GM19043 (cell line): Measurements from ENCODE around the gene KRTAP10-3.
"Not testable (repeated sequence)": the region's sequence is repeated elsewhere in the genome, so short reads cannot be mapped to it uniquely, and the experiment has no call there.

Experiments
- ATAC-seq: cut with Tn5 transposase; IDR thresholded peaks from one replicate; pipeline ENCODE4 v1.9.1; 2021; ENCODE audit warnings: low read depth; ENCODE audit not compliant: unreplicated experiment

KRTAP10-3 gene, protein sequence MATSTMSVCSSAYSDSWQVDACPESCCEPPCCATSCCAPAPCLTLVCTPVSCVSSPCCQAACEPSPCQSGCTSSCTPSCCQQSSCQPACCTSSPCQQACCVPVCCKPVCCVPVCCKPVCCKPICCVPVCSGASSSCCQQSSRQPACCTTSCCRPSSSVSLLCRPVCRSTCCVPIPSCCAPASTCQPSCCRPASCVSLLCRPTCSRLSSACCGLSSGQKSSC

DNA sequence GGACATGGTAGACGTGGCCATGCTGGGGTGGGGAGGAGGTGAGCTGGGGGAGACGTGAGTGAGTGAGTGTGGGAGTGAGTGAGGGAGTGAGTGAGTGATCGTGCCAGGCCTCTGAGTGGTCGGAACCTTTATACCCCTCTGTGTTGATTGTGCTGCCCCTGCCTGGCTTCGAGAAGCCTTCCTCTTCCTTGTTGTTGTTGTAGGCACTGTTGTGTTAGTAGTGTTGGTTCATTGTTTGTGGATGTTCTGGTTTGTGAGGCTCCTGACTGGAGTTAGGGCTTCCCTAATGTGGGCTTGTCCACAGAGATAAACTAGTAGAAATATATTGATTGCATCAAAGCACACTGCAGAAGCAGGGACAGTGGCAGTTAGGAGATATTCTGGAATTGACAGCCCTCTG is at the start of gene KRTAP10-3:
KRTAP10-3 (minus strand) TSS at position 101 of the 400 bp plus-strand sequence; CDS start at position 21, 80 bp downstream.
- no peak for ATAC-seq

GRCh38 chr21:44606495-44606894 is 47.9 kb upstream of the KRTAP10-3 start:
- no peak for ATAC-seq

- ATAC-seq, result no peak
Measured at GRCh38 chr21:44603911-44604310, 45.3 kb upstream of the KRTAP10-3 start.

GRCh38 chr21:44603109-44603875 is 44.7 kb upstream of the KRTAP10-3 start:
- no peak for ATAC-seq

DNA sequence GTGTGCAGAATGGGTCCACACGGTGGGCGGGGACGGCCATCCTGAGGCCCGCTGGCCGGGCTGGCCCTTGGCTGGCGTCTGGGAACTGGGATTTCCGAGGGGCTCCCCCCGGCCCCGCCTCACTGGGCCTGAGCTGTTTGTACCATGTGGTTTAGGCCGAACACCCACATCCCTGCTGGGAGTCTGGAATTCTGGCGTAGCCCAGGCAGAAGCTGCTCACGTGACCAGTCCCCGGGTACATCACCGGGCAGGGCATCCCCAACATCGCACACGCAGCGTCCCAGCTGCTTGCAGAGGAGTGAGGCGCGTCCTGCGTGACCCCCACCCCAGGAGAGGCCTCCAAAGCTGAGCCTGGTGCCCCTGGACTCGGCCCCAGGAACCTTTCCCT is 43.9 kb upstream of the KRTAP10-3 start:
- no peak for ATAC-seq

GRCh38 chr21:44601596-44602462 is 43.2 kb upstream of the KRTAP10-3 start:
- no peak for ATAC-seq

DNA sequence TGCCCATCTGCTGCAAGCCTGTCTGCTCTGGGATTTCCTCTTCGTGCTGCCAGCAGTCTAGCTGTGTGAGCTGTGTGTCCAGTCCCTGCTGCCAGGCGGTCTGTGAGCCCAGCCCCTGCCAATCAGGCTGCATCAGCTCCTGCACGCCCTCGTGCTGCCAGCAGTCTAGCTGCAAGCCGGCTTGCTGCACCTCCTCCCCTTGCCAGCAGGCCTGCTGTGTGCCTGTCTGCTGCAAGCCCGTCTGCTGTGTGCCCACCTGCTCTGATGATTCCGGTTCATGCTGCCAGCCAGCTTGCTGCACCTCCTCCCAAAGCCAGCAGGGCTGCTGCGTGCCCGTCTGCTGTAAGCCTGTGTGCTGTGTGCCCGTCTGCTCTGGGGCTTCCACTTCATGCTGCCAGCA is 42.5 kb upstream of the KRTAP10-3 start:
- not testable (repeated sequence) for ATAC-seq

DNA sequence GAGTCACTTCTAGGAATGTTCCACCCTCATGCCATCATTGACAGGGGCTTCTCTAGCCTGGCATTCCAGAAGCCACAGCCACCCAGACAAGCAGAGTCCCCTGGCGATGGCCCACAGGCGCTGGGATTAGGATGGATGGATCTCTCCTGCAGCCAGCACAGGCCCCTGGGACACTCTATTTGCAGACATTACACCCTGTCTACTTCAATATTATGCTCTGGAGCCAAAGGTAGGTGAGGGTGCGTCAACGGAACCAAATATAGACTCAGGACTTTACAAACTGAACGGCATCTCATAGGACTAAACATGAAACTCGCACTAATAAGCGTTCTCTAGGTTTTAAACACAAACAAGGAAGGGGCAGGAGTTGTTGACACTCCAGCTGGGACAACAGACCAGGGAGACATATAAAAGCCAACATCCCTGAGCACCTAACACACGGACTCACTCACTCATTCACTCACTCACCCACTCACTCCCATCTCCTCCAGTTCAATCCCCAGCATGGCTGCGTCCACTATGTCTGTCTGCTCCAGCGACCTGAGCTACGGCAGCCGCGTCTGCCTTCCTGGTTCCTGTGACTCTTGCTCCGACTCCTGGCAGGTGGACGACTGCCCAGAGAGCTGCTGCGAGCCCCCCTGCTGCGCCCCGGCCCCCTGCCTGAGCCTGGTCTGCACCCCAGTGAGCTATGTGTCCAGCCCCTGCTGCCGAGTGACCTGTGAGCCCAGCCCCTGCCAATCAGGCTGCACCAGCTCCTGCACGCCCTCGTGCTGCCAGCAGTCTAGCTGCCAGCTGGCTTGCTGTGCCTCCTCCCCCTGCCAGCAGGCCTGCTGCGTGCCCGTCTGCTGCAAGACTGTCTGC is 41.8 kb upstream of the KRTAP10-3 start, which contains the start of gene KRTAP10-7:
KRTAP10-7 (plus strand) TSS at position 480 of the 861 bp plus-strand sequence; CDS start at position 505, 25 bp downstream.
- ATAC-seq, result not testable (repeated sequence)

DNA sequence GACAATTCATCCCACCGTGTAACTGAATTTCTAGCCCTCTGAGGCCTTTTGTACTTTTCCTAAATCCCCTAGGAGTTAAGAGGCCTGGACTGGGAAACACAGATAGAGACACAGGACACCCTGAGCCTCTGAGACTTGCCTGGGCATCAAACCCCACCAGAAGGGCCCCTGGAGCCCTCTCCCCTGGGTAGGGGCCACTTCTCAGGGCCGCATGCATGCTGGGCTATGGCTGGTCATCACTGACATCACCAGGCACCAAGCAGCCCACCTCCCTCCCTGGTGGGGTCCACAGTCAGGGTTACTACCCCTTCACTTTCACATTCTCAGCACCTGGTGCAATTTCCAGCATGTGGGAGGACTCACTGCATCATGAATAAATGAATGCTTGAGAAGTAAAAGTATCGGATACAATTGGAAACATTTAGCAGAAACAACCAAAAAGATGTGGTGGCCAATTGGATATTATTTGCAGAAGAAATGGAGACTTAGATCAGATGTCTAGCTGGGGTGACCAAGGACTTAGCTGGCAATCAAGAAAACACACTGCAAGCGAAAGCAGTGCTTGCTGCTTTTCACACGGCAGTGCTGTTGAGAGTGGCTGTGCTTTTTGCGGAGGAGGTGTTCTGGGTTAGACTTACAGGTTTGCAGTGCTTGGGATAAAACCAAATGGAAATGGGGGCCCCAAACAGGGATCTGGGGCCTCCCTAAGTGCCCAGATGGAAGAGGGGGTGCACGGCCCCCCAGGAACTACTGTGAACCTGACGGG is 40.9 kb upstream of the KRTAP10-3 start:
- no peak for ATAC-seq

GRCh38 chr21:44598061-44598460 is 39.5 kb upstream of the KRTAP10-3 start:
- ATAC-seq, result no peak

DNA sequence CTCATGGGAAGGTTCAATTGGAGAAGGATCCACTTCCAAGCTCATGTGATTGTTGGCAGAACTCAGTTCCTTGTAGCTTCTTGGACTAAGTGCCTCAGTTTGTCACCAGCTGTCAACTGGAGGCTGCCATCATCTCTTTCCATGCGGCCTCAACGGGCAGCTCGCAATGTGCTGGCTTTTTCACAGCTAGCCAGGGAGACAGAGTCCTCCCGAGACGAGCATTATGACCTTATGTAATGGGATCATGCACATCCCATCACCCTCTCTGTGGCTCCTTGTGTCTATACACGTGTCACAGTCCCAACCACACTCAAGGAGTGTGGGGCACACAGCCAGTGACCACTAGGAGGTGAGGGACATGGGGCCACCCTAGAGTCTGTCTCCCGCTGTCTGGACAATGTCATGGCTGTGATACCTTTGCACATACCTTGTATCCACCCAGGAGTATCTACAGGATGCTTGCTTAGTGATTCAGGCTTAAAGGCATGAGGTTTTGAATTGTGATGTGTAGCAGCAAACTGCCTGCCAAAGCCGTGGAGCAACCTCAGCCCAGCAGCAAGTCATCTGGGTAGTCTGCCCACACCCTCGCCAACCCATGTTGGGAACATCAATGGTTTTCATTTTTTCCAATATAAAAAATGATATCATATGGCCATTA is 37.6 kb upstream of the KRTAP10-3 start:
- no peak for ATAC-seq

- no peak for ATAC-seq
Measured at GRCh38 chr21:44595524-44595923, 36.9 kb upstream of the KRTAP10-3 start.

GRCh38 chr21:44594406-44594916 is 35.9 kb upstream of the KRTAP10-3 start:
- ATAC-seq, result no peak

DNA sequence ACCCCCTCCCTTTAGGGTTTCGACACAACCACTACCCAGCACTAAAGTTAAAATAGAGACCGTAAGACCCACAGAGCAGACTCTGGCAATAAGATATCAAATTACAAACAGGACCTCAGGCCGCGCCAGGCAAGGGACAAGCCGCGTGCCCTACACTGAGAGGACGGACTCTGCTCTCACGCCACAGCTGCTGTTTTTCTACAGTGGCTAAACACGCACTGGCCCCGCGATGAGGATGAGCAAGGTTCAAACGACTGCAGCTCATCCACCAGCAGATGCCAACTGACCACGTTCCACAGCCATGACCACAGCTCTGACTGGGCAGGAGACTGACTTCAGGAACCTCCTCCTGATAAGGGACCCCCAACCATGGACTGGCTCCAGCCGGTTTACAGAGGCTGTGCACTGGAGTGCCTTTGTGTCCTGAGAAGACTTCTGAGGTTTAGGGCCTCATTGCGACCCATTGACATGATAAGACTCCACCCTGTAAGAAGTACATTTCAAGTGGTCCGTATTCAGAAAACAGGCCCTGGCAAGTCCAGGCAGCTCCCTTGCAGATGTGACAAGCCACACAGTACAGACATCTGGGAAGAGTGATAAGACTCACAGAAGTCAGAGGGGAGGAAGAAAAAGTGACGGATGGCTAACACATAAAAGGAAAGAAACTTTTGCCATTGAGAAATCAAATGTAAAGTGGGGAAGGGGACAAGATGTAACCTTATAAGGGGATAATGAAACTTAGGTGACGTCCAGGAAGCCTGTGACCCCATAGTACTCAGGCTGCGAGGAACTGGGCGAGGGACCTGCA is 35.2 kb upstream of the KRTAP10-3 start:
- ATAC-seq, result no peak

DNA sequence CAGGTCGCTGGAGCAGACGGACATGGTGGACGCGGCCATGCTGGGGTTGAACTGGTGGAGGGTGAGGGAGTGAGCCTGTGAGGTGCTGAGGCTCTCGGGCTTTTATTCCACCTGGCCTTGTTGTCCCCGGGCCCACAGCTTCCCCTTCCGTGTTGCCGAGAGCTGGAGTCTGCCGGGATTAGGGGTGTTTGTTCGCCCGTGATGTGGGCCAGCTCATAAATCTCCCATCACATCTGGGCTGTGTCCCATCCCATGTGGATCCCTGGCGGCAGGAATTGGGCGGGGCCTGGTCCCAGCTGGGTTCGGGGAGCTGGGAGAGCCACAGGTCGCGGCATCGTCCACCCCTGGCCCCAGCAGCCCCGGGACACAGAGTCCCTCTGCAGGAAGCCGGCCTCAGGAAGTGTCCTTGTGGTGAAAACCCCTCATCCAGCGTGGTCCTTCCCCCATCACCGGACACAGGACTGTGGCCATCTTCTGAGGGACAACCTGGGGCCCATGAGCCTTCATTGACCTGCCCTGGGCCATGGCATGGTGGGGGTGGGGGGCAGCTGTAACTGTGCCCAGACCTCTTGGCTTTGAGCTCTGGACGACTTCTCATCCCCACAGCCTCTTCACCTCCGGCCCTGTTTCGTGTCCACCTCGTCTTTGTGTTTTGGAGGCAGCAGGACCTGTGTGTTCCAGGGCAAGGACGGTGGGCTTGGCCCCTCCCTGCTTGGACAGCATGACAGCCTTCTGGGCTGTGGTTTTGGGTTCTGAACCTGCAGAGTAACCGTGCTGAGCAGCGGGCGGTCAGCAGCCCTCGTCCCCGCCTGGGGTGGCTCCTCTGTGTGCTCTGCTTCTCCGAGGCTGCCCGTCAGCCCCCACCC is 34.1 kb upstream of the KRTAP10-3 start, which contains the start of gene KRTAP10-6:
KRTAP10-6 (minus strand) TSS at position 60 of the 866 bp plus-strand sequence; CDS start at position 39, 21 bp downstream.
- ATAC-seq, result no peak

DNA sequence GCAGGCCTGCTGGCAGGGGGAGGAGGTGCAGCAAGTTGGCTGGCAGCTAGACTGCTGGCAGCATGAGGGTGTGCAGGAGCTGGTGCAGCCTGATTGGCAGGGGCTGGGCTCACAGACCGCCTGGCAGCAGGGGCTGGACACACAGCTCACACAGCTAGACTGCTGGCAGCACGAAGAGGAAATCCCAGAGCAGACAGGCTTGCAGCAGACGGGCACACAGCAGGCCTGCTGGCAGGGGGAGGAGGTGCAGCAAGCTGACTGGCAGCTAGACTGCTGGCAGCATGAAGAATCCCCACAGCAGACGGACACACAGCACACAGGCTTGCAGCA is 33.2 kb upstream of the KRTAP10-3 start:
- not testable (repeated sequence) for ATAC-seq
